Measurements from ENCODE around the gene SLC8A2.

DNA sequence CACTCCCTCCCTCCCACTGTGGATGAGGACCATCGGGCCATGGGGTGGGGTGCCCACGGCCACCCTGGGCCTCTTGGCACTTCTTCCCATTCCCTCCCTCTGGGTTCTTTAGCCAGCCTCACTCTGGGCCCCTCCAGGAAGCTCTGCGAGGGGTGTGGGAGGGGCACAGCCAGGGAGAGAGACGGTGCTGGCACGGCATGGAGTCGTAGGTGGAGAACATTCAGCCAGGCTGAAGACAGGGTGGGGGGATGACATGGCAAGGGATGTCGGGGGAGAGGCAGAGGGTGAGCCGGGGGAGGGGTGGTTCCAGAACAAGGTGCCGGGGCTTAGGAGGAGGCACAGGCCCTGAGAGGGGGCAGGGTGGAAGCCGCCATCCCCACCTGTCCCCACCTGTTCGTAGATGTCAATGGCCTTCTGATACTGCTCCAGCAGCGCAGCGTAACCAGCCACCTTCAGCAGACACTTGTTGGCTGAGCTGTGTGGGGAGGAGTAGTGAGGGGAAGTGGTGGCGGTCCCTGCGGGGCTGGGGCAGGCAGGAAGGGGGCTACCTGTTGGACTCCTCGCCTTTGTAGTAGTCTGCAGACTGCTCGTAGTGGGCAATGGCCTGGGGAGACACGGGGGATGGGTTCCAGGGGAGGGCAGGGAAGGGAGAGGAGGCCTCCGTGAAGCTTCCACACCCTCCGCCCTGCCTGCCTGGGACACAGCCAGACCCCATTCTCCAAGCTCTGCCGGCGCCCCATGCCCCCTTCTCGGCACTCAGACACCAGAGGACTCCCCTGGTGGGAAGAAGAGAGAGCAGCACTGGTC is 21.1 kb upstream of the SLC8A2 start:
- TF ChIP-seq EZH2phosphoT487 (IDR thresholded peaks at IDR 0.05) = no peak
- TF ChIP-seq, protein P1, sequence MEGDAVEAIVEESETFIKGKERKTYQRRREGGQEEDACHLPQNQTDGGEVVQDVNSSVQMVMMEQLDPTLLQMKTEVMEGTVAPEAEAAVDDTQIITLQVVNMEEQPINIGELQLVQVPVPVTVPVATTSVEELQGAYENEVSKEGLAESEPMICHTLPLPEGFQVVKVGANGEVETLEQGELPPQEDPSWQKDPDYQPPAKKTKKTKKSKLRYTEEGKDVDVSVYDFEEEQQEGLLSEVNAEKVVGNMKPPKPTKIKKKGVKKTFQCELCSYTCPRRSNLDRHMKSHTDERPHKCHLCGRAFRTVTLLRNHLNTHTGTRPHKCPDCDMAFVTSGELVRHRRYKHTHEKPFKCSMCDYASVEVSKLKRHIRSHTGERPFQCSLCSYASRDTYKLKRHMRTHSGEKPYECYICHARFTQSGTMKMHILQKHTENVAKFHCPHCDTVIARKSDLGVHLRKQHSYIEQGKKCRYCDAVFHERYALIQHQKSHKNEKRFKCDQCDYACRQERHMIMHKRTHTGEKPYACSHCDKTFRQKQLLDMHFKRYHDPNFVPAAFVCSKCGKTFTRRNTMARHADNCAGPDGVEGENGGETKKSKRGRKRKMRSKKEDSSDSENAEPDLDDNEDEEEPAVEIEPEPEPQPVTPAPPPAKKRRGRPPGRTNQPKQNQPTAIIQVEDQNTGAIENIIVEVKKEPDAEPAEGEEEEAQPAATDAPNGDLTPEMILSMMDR (IDR thresholded peaks at IDR 0.05) = no peak
